ENCODE measurements around the gene EEF2. TPM values are rescaled to one million over a fixed set of nuclear protein-coding genes. Genes with fewer than 3 reads are reported as not detected.
A peak's percentile ranks its signal among the peaks of the same experiment; 100 is the strongest.

EEF2 gene
- total and polyA plus RNA-seq, 8 donors = 1,467 to 2,064 (median 1,800) TPM

DNA sequence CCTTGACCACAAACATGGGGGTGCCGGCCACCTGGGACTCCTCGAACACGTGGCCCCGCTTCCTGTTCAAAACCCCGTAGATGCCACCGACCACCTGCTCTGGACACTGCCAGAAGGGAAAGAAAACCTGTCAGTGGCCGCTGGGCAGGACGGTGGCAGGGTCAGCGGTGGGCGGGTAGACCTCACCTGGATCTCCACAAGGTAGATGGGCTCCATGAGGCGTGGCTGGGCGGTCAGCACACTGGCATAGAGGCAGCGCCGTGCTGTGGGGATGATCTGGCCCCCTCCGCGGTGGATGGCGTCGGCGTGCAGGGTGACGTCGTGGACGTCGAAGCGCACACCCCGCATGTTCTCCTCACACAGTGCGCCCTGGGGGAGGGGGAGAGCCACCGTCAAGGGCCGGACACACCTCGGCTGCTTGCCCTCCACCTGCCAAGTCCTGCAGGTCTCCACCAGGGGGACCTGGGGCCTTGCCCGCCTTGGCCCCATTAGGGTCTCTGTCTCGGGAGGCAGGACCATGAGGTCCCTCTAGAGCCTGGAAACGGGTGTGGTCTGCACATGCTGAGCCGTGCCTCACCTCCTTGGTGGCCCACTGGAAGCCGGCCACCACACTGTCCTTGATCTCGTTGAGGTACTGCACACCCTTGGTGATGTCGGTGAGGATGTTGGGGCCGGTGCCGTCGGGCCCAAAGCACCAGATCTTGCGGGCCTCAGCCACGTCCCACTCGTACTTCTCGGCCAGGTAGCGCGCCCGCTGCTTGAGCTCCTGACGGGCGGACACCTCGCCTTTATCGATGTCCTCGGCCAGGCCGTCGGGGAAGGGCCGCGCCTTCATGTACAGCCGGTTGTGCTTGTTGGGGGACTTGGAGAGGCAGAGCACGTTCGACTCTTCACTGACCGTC is 7.8 kb downstream of the EEF2 start:
- Histone ChIP-seq H3K27me3 (no peaks in the 10 kb centered on the region), H3K27ac (no peak overlapping the region), H3K9me3 (no peaks in the 10 kb centered on the region), H3K36me3 (peaks cover 19 to 81% of the 10 kb centered on the region in 2 donors), H3K4me3 (no peak overlapping the region), H3K4me1 (peaks cover 0 to 46% of the 10 kb centered on the region in 2 donors)
- TF ChIP-seq, protein P1, sequence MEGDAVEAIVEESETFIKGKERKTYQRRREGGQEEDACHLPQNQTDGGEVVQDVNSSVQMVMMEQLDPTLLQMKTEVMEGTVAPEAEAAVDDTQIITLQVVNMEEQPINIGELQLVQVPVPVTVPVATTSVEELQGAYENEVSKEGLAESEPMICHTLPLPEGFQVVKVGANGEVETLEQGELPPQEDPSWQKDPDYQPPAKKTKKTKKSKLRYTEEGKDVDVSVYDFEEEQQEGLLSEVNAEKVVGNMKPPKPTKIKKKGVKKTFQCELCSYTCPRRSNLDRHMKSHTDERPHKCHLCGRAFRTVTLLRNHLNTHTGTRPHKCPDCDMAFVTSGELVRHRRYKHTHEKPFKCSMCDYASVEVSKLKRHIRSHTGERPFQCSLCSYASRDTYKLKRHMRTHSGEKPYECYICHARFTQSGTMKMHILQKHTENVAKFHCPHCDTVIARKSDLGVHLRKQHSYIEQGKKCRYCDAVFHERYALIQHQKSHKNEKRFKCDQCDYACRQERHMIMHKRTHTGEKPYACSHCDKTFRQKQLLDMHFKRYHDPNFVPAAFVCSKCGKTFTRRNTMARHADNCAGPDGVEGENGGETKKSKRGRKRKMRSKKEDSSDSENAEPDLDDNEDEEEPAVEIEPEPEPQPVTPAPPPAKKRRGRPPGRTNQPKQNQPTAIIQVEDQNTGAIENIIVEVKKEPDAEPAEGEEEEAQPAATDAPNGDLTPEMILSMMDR (IDR thresholded peaks at IDR 0.05) = peak in 1 of 2 donors; percentile 8
- ATAC-seq (no peak), DNase-seq (no peak)
- intact Hi-C loops (cut with DNase I) = no loop called here

DNA sequence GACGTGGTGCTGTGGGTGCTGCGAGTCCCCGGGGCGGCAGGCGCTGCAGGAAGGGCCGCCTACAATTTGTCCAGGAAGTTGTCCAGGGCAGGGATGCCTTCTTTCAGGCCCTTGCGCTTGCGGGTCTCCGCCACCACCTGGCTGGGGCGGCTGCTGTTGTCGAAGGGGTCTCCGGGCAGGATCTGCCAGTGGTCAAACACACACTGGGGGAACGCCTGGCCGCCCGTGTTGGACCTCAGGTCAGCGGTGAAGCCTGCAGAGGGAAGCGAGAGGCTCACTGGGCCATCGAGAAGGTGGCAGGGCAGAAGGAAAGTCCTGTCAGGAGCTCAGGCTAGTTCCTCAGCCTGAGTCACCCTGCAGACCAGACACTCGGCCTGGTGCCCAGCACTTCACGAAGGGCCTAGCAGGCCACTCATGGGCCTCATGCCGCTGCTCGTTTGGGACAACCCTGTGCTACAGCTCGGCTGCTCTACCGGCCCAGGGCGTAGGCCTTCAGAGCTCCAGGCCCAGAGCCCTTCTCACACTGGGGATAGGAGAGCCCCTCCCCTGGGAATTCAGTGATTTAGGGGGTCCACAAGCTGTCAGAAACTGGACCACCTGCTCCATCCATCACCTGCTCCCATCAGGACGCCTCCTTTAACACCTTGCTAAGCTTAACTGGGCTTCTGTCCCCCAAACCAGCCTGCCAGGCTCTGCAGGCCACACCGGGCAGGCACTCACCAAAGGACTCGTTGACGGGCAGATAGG is 8.6 kb downstream of the EEF2 start:
- Histone ChIP-seq H3K4me3 (no peak overlapping the region), H3K9me3 (no peaks in the 10 kb centered on the region), H3K27me3 (no peaks in the 10 kb centered on the region), H3K27ac (no peak overlapping the region), H3K36me3 (peaks cover 16 to 76% of the 10 kb centered on the region in 2 donors), H3K4me1 (peaks cover 0 to 39% of the 10 kb centered on the region in 2 donors)
- TF ChIP-seq, protein P1 (IDR thresholded peaks at IDR 0.05) = no peak
- DNase-seq (no peak), ATAC-seq (no peak)
- intact Hi-C loops (cut with DNase I) = no loop called here

DNA sequence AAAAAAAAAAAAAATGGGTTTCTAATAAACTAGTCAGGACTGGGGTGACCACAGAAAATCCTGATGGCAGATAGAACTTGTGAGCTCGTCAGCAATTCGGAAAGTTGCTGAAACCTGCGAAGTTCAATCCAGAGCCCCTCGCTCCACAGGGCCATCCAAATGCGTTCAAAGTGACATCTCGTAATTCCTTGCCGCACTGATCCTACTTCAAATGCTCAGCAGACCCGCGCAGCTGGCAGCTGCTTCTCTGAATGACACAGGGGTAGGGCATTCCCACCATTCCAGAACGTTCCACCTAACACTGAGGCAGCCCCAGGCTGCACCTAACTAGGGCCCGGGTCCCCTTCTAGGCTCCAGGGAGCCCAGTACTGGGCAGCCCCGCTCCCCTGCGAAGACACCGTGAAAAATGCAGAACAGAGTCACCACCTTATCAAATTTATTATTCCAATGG is 9.6 kb downstream of the EEF2 start:
- ATAC-seq = no peak
- H3K36me3 ChIP-seq = peaks cover 8 to 66% of the 10 kb centered on the region in 2 donors
- H3K27me3 ChIP-seq = no peaks in the 10 kb centered on the region
- H3K9me3 ChIP-seq = no peaks in the 10 kb centered on the region
- no peak overlapping the region for H3K27ac ChIP-seq
- H3K4me3 ChIP-seq = no peak overlapping the region
- DNase-seq = no peak
- TF ChIP-seq, protein P1 (IDR thresholded peaks at IDR 0.05) = no peak
- intact Hi-C loops (cut with DNase I) = no loop called here
- H3K4me1 ChIP-seq = peaks cover 0 to 34% of the 10 kb centered on the region in 2 donors

DNA sequence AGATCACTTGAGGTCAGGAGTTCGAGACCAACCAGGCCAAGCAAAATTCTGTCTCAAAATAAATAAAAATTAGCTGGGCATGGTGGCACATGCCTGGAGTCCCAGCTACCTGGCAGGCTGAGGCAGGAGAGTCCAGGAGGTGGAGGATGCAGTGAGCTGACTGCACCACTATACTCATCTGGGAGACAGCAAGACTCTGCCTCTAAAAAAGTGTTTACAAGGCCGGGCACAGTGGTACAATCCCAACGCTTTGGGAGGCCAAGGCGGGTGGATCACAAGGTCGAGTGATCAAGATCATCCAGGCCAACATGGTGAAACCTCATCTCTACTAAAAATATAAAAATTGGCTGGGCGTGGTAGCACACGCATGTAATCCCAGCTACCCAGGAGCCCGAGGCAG is 10.1 kb downstream of the EEF2 start:
- no peaks in the 10 kb centered on the region for H3K9me3 ChIP-seq
- intact Hi-C loops (cut with DNase I) = no loop called here
- no peak for ATAC-seq
- peaks cover 0 to 33% of the 10 kb centered on the region in 2 donors for H3K4me1 ChIP-seq
- TF ChIP-seq, protein P1 (IDR thresholded peaks at IDR 0.05) = no peak
- H3K27ac ChIP-seq = no peak overlapping the region
- no peak overlapping the region for H3K4me3 ChIP-seq
- DNase-seq = no peak
- H3K36me3 ChIP-seq = peaks cover 8 to 61% of the 10 kb centered on the region in 2 donors
- H3K27me3 ChIP-seq = no peaks in the 10 kb centered on the region

All from left lung (tissue), 10 donors.